OCI-LY7 (cell line): ENCODE results near the gene FBXW7.

Experiments
- CTCF ChIP-seq: fragments of 200-600 bp; sonication (generic); conservative IDR thresholded peaks from 2 replicates; pipeline ENCODE4 v1.5.1; 2014; ENCODE audit warnings: mild to moderate bottlenecking, antibody characterized with exemption, low read length, moderate library complexity, mixed read lengths
- EZH2phosphoT487 ChIP-seq: fragments of 200-600 bp; sonication (generic); IDR thresholded peaks from 2 replicates; pipeline ENCODE4 v1.6.1; 2018; ENCODE audit warnings: low read depth, borderline replicate concordance, mild to moderate bottlenecking, mixed run types, antibody characterized with exemption, low read length, moderate library complexity, mixed read lengths

- TF ChIP-seq CTCF (no peak), EZH2phosphoT487 (no peak)
Observed at GRCh38 chr4:152516156-152516555, 19.7 kb downstream of the FBXW7 start.
